Tibial nerve (tissue), 3 donors: Measurements from ENCODE around the gene MATCAP1.

Experiments used
- POLR2A ChIP-seq, 2 donors: fragments of 450-650 bp; IDR thresholded peaks; one replicate each; pipeline ENCODE4 v1.6.1; 2017; ENCODE audit warnings: antibody characterized with exemption in 2 of 2, mild to moderate bottlenecking in 2 of 2, moderate library complexity in 2 of 2
- TF ChIP-seq, protein P1 (sequence below), 5 experiments: fragments of 200-600 bp in 3 of 5; fragments of 450-650 bp in 2 of 5; sonication (generic) in 3 of 5; IDR thresholded peaks; one replicate each; pipeline ENCODE4 v1.5.1; 2016 to 2019; ENCODE audit warnings: antibody characterized with exemption in 5 of 5, mild to moderate bottlenecking in 3 of 5, moderate library complexity in 2 of 5

DNA sequence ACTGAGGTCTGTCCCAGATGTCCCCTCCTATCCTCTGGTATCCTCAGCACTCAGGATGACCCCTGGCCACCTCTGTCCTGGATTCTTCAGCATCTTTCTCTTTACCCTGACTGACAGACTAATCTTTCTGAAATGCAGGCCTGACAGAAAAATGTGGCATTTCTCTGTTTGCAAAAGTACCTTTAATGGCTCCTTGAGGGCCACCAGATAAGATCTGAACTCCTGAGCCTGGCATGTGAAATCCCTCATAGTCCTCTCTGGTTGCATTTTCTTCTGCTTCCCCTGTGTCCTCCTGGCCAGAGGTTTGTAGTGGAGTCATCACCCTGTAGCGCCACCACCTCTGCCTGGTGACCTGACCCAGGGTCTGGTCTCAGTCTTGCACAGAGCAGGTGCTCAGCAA, 13.1 kb upstream of the MATCAP1 start:
- TF ChIP-seq, protein P1, sequence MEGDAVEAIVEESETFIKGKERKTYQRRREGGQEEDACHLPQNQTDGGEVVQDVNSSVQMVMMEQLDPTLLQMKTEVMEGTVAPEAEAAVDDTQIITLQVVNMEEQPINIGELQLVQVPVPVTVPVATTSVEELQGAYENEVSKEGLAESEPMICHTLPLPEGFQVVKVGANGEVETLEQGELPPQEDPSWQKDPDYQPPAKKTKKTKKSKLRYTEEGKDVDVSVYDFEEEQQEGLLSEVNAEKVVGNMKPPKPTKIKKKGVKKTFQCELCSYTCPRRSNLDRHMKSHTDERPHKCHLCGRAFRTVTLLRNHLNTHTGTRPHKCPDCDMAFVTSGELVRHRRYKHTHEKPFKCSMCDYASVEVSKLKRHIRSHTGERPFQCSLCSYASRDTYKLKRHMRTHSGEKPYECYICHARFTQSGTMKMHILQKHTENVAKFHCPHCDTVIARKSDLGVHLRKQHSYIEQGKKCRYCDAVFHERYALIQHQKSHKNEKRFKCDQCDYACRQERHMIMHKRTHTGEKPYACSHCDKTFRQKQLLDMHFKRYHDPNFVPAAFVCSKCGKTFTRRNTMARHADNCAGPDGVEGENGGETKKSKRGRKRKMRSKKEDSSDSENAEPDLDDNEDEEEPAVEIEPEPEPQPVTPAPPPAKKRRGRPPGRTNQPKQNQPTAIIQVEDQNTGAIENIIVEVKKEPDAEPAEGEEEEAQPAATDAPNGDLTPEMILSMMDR (IDR thresholded peaks at IDR 0.05): no peak
- no peak for TF ChIP-seq POLR2A (IDR thresholded peaks at IDR 0.05)
